H9 (cell line): ENCODE results near the gene BCKDHB. TPM values are rescaled to one million over a fixed set of nuclear protein-coding genes. Genes with fewer than 3 reads are reported as not detected.

Experiments
- DNase-seq: peaks from one replicate; pipeline ENCODE4 v3.0.0-alpha.2; 2017
- H2AFZ ChIP-seq: one replicate; pipeline ENCODE4 v1.6.1; 2013; ENCODE audit warnings: mild to moderate bottlenecking, low read length, control low read depth, moderate library complexity
- H2AK5ac ChIP-seq: 2 replicates; pipeline ENCODE4 v1.6.1; 2013; ENCODE audit warnings: low read length, control low read depth, mixed read lengths; ENCODE audit not compliant: insufficient read length
- H2BK120ac ChIP-seq: one replicate; pipeline ENCODE4 v1.6.1; 2013; ENCODE audit warnings: low read depth, mild to moderate bottlenecking, low read length, control low read depth, inconsistent platforms; ENCODE audit not compliant: poor library complexity, severe bottlenecking
- H2BK12ac ChIP-seq: 2 replicates; pipeline ENCODE4 v1.6.1; 2013; ENCODE audit warnings: low read length, control low read depth, mixed read lengths, low read depth; ENCODE audit not compliant: insufficient read length
- H2BK15ac ChIP-seq: 2 replicates; pipeline ENCODE4 v1.6.1; 2013; ENCODE audit warnings: low read depth, low read length, control low read depth
- H2BK20ac ChIP-seq: one replicate; pipeline ENCODE4 v1.6.1; 2013; ENCODE audit warnings: low read depth, mild to moderate bottlenecking, low read length, control low read depth, inconsistent platforms; ENCODE audit not compliant: poor library complexity, severe bottlenecking
- H2BK5ac ChIP-seq: 2 replicates; pipeline ENCODE4 v1.6.1; 2013; ENCODE audit warnings: low read length, control low read depth, mixed read lengths; ENCODE audit not compliant: insufficient read length
- H3K14ac ChIP-seq: 2 replicates; pipeline ENCODE4 v1.6.1; 2013; ENCODE audit warnings: low read length, control low read depth; ENCODE audit not compliant: insufficient read depth
- H3K18ac ChIP-seq: 2 replicates; pipeline ENCODE4 v1.6.1; 2013; ENCODE audit warnings: low read depth, mild to moderate bottlenecking, mixed read lengths, low read length, control low read depth; ENCODE audit not compliant: insufficient read length
- H3K23ac ChIP-seq: 2 replicates; pipeline ENCODE4 v1.6.1; 2013; ENCODE audit warnings: low read length, control low read depth, mixed read lengths, low read depth; ENCODE audit not compliant: insufficient read length
- H3K23me2 ChIP-seq: 2 replicates; pipeline ENCODE4 v1.6.1; 2013; ENCODE audit warnings: low read depth, mild to moderate bottlenecking, mixed read lengths, low read length, control low read depth; ENCODE audit not compliant: insufficient read length, poor library complexity, severe bottlenecking
- H3K27ac ChIP-seq: 2 replicates; pipeline ENCODE4 v1.5.1; 2013; ENCODE audit warnings: low read length, control low read depth, mixed read lengths, low read depth; ENCODE audit not compliant: insufficient read length
- H3K27me3 ChIP-seq: 2 replicates; pipeline ENCODE4 v1.6.1; 2013; ENCODE audit warnings: low read length, control low read depth, inconsistent platforms; ENCODE audit not compliant: insufficient read depth
- H3K4ac ChIP-seq: 2 replicates; pipeline ENCODE4 v1.6.1; 2013; ENCODE audit warnings: low read depth, mild to moderate bottlenecking, control low read depth, inconsistent platforms, low read length, moderate library complexity
- H3K4me1 ChIP-seq: 2 replicates; pipeline ENCODE4 v1.6.1; 2013; ENCODE audit warnings: low read length, control low read depth, inconsistent platforms; ENCODE audit not compliant: insufficient read depth
- H3K4me2 ChIP-seq: 2 replicates; pipeline ENCODE4 v1.6.1; 2013; ENCODE audit warnings: low read length, control low read depth, mixed read lengths; ENCODE audit not compliant: insufficient read length, insufficient read depth
- H3K56ac ChIP-seq: 2 replicates; pipeline ENCODE4 v1.6.1; 2013; ENCODE audit warnings: low read depth, mild to moderate bottlenecking, mixed read lengths, low read length, control low read depth; ENCODE audit not compliant: insufficient read length
- H3K79me1 ChIP-seq: 2 replicates; pipeline ENCODE4 v1.6.1; 2013; ENCODE audit warnings: low read depth, mild to moderate bottlenecking, moderate library complexity, low read length, control low read depth, inconsistent platforms; ENCODE audit not compliant: insufficient read depth, poor library complexity, severe bottlenecking
- H3K79me2 ChIP-seq: 2 replicates; pipeline ENCODE4 v1.6.1; 2013; ENCODE audit warnings: low read length, control low read depth, inconsistent platforms; ENCODE audit not compliant: insufficient read depth
- H3K9ac ChIP-seq: 2 replicates; pipeline ENCODE4 v1.6.1; 2013; ENCODE audit warnings: low read length, control low read depth, mixed read lengths; ENCODE audit not compliant: insufficient read length; ENCODE audit errors: extremely low read depth
- H3K9me3 ChIP-seq: one replicate; pipeline ENCODE4 v1.6.1; 2013; ENCODE audit warnings: low read depth, low read length, inconsistent platforms; ENCODE audit not compliant: control insufficient read depth
- H3T11ph ChIP-seq: one replicate; pipeline ENCODE4 v1.6.1; 2013; ENCODE audit warnings: mild to moderate bottlenecking, low read length, control low read depth, inconsistent platforms
- H4K20me1 ChIP-seq: one replicate; pipeline ENCODE4 v1.6.1; 2013; ENCODE audit not compliant: control insufficient read depth, insufficient read length, insufficient read depth
- H4K5ac ChIP-seq: 2 replicates; pipeline ENCODE4 v1.6.1; 2013; ENCODE audit warnings: low read depth, mild to moderate bottlenecking, mixed read lengths, low read length, control low read depth; ENCODE audit not compliant: insufficient read length
- H4K8ac ChIP-seq: replicated peaks from 2 replicates; pipeline ENCODE4 v1.6.1; 2013; ENCODE audit warnings: low read length, control low read depth, mixed read lengths, low read depth; ENCODE audit not compliant: insufficient read length
- H4K91ac ChIP-seq: 2 replicates; pipeline ENCODE4 v1.6.1; 2013; ENCODE audit warnings: low read depth, mild to moderate bottlenecking, moderate library complexity, mixed read lengths, low read length, control low read depth; ENCODE audit not compliant: insufficient read length
- H3K27ac Mint-ChIP-seq, 3 experiments: 2 replicates in 2 of 3; 3 replicates in 1 of 3; pipeline ENCODE4 v1.8.0; 2020 to 2021; ENCODE audit warnings: mixed read lengths in 3 of 3, mild to moderate bottlenecking in 1 of 3, moderate library complexity in 1 of 3
- H3K27me3 Mint-ChIP-seq: 2 replicates; pipeline ENCODE4 v1.8.0; 2021; ENCODE audit warnings: low read depth, mild to moderate bottlenecking, moderate library complexity, mixed read lengths
- H3K36me3 Mint-ChIP-seq, 3 experiments: 2 replicates in 2 of 3; 3 replicates in 1 of 3; pipeline ENCODE4 v1.8.0; 2020 to 2021; ENCODE audit warnings: low read depth in 3 of 3, mixed read lengths in 3 of 3; ENCODE audit not compliant: insufficient read depth in 1 of 3
- H3K4me1 Mint-ChIP-seq, 2 experiments: 2 replicates each; pipeline ENCODE4 v1.8.0; 2020; ENCODE audit warnings: mixed read lengths in 2 of 2
- H3K4me3 Mint-ChIP-seq, 2 experiments: 2 replicates in 1 of 2; 3 replicates in 1 of 2; pipeline ENCODE4 v1.8.0; 2020 to 2021; ENCODE audit warnings: mild to moderate bottlenecking in 2 of 2, mixed read lengths in 2 of 2, moderate library complexity in 1 of 2
- H3K9me3 Mint-ChIP-seq, 2 experiments: 2 replicates in 1 of 2; 3 replicates in 1 of 2; pipeline ENCODE4 v1.8.0; 2020; ENCODE audit warnings: mild to moderate bottlenecking in 2 of 2, mixed read lengths in 2 of 2, moderate library complexity in 1 of 2
- WGBS: extraction: QIAGEN DNeasy Blood & Tissue Kit; methylation state at CpG from one replicate; pipeline ENCODE4 v1.1.7; 2013; ENCODE audit warnings: missing lambda C conversion rate, low lambda C conversion rate, mixed read lengths; ENCODE audit not compliant: insufficient read length; ENCODE audit errors: extremely low coverage; 5-methylcytosine and 5-hydroxymethylcytosine counted together
- total RNA-seq: library from RNA; stranded (reverse); gene quantifications from 2 replicates; pipeline ENCODE4 v1.2.1, GENCODE V29; 2021
- TF ChIP-seq, protein P1 (sequence below): fragments of 200-600 bp; sonication (generic); conservative IDR thresholded peaks from 3 replicates; pipeline ENCODE4 v1.8.0; 2021; ENCODE audit warnings: antibody characterized with exemption, mild to moderate bottlenecking

The BCKDHB gene
- total RNA-seq, 1 experiment from 2014 or later, result 26.6 TPM

DNA sequence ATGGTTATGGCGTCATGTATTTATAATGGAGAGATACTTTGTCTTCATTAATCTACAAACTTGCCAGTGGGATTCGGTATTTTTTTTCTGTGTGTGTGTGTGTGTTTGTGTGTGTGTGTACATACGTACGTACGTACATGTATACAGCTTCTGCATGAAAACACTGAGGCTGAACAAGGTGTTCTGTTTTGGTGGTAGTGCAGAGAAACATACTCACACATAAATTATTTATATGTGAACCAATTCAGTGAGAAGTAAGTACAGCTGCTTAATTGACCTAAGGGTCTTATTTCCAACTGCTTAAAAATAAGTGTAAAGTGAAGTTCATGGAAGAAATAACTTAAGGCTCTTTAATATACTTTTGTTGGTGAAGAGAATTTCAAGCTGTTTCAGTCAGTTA is 234.2 kb downstream of the BCKDHB start:
- Histone ChIP-seq H3K9me3 (no peaks in the 10 kb centered on the region), H3K79me1 (no peaks in the 10 kb centered on the region), H2BK20ac (no peak overlapping the region), H2BK15ac (no peak overlapping the region), H3K23me2 (no peaks in the 10 kb centered on the region), H3K4ac (no peak overlapping the region), H3T11ph (no peak overlapping the region), H3K23ac (no peak overlapping the region), H4K20me1 (no peaks in the 10 kb centered on the region), H2AK5ac (no peak overlapping the region), H2BK12ac (no peak overlapping the region), H3K4me2 (no peak overlapping the region), H2BK120ac (no peak overlapping the region), H3K27ac (no peak overlapping the region), H3K18ac (no peak overlapping the region), H3K79me2 (no peaks in the 10 kb centered on the region), H3K4me1 (no peaks in the 10 kb centered on the region), H4K91ac (no peak overlapping the region), H3K56ac (no peak overlapping the region), H3K27me3 (no peaks in the 10 kb centered on the region), H4K5ac (no peak overlapping the region), H3K14ac (no peak overlapping the region), H2BK5ac (no peak overlapping the region), H2AFZ (no peak overlapping the region), H4K8ac (no peak overlapping the region), H3K9ac (no peak overlapping the region)
- TF ChIP-seq, protein P1, sequence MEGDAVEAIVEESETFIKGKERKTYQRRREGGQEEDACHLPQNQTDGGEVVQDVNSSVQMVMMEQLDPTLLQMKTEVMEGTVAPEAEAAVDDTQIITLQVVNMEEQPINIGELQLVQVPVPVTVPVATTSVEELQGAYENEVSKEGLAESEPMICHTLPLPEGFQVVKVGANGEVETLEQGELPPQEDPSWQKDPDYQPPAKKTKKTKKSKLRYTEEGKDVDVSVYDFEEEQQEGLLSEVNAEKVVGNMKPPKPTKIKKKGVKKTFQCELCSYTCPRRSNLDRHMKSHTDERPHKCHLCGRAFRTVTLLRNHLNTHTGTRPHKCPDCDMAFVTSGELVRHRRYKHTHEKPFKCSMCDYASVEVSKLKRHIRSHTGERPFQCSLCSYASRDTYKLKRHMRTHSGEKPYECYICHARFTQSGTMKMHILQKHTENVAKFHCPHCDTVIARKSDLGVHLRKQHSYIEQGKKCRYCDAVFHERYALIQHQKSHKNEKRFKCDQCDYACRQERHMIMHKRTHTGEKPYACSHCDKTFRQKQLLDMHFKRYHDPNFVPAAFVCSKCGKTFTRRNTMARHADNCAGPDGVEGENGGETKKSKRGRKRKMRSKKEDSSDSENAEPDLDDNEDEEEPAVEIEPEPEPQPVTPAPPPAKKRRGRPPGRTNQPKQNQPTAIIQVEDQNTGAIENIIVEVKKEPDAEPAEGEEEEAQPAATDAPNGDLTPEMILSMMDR, result no peak
- H3K27ac Mint-ChIP-seq, result no peak overlapping the region
- H3K9me3 Mint-ChIP-seq, result no peaks in the 10 kb centered on the region
- H3K4me1 Mint-ChIP-seq, result peaks cover 13 to 21% of the 10 kb centered on the region in 2 experiments
- H3K27me3 Mint-ChIP-seq, result no peaks in the 10 kb centered on the region
- no peak for DNase-seq
- WGBS, result no CpG with 5 or more reads among the region's 5 CpGs
- H3K36me3 Mint-ChIP-seq, result no peaks in the 10 kb centered on the region
- H3K4me3 Mint-ChIP-seq, result no peak overlapping the region
